K562 (cell line): ENCODE data around the gene RASIP1. TPM values are rescaled to one million over a fixed set of nuclear protein-coding genes. Genes with fewer than 3 reads are reported as not detected.
A peak's percentile ranks its signal among the peaks of the same experiment; 100 is the strongest.

Source experiments
- BMI1 ChIP-seq: fragments of 150-350 bp; IDR thresholded peaks from 2 replicates; pipeline ENCODE4 v1.6.1; 2014; ENCODE audit warnings: low read length
- CXXC5 ChIP-seq: fragments of 250-450 bp; sonication (Bioruptor Pico); IDR thresholded peaks from 2 replicates; pipeline ENCODE4 v1.8.0; 2022; ENCODE audit warnings: inconsistent platforms, mild to moderate bottlenecking, moderate library complexity
- GABPA ChIP-seq: fragments of 200-800 bp; sonication (Bioruptor generic); conservative IDR thresholded peaks from 2 replicates; pipeline ENCODE4 v1.6.1; 2016; ENCODE audit warnings: low read depth, missing genetic modification characterization, missing compliant biosample characterization
- RB1 ChIP-seq: fragments of 450-650 bp; IDR thresholded peaks from 2 replicates; pipeline ENCODE4 v1.6.1; 2017; ENCODE audit warnings: low read depth, mild to moderate bottlenecking
- RCOR1 ChIP-seq, 2 experiments: IDR thresholded peaks; 2 replicates each; pipeline ENCODE4 v1.6.1; 2012; ENCODE audit warnings: low read depth in 2 of 2, low read length in 2 of 2, borderline replicate concordance in 1 of 2, improper control_type of control experiment in 1 of 2
- TCF7L2 ChIP-seq: fragments of 150-350 bp; IDR thresholded peaks from 2 replicates; pipeline ENCODE4 v1.6.1; 2016; ENCODE audit warnings: low read depth, mild to moderate bottlenecking, low read length, moderate library complexity
- ZNF347 ChIP-seq: fragments of 450-650 bp; formaldehyde crosslinking; IDR thresholded peaks from 2 replicates; pipeline ENCODE4 v1.4.0; 2020; ENCODE audit warnings: low read depth, mild to moderate bottlenecking, moderate library complexity
- ZNF431 ChIP-seq: sonication (generic); formaldehyde crosslinking; IDR thresholded peaks from 2 replicates; pipeline ENCODE4 v1.8.0; 2022; ENCODE audit warnings: mild to moderate bottlenecking, missing genetic modification reagents
- polyA plus RNA-seq, 8 experiments: library from polyadenylated mRNA; depleted of rRNA in 4 of 8; stranded (reverse) in 5 of 8; unstranded in 3 of 8; fragments of >200 nt; fragmentation: Nextera tagmentation in 2 of 8; fragmentation: Illumina TruSeq in 1 of 8; extraction: Ambion mirVana in 2 of 8; extraction: Trizol in 1 of 8; gene quantifications; 2 replicates each; pipeline versions ENCODE4 v1.2.1 to v1.2.3, GENCODE V29; 2011 to 2014; ENCODE audit warnings: inconsistent platforms in 1 of 8, missing spikeins in 1 of 8
- total RNA-seq, 7 experiments: library from RNA; depleted of rRNA in 6 of 7; stranded (reverse); fragments of >200 nt in 6 of 7; fragmentation: Illumina TruSeq in 2 of 7; extraction: Trizol in 2 of 7; gene quantifications; 2 replicates each; pipeline versions ENCODE4 v1.2.1 to v1.2.3, GENCODE V29; 2011 to 2021; ENCODE audit warnings: low replicate concordance in 1 of 7
- TF ChIP-seq, protein P1 (sequence below): fragments of 250-450 bp; sonication (Bioruptor Pico); IDR thresholded peaks from 2 replicates; pipeline ENCODE4 v1.4.0; 2020; ENCODE audit warnings: mild to moderate bottlenecking
- TF ChIP-seq, protein P2 (sequence below): sonication (generic); formaldehyde crosslinking; IDR thresholded peaks from 2 replicates; pipeline ENCODE4 v1.8.1; 2023; ENCODE audit warnings: mild to moderate bottlenecking, missing genetic modification reagents, moderate library complexity
- TF ChIP-seq, protein P3 (sequence below): IDR thresholded peaks from 2 replicates; pipeline ENCODE4 v1.6.1; 2011; ENCODE audit not compliant: insufficient read length; ENCODE audit errors: extremely low read depth
- TF ChIP-seq, protein P4 (sequence below): sonication (generic); formaldehyde crosslinking; IDR thresholded peaks from 2 replicates; pipeline ENCODE4 v1.9.0; 2022; ENCODE audit warnings: mild to moderate bottlenecking, missing genetic modification reagents
- TF ChIP-seq, protein P5 (sequence below): sonication (generic); formaldehyde crosslinking; IDR thresholded peaks from 2 replicates; pipeline ENCODE4 v1.4.0; 2020; ENCODE audit warnings: mild to moderate bottlenecking, missing genetic modification reagents
- TF ChIP-seq, protein P6 (sequence below): fragments of 250-450 bp; sonication (Bioruptor Pico); IDR thresholded peaks from 2 replicates; pipeline ENCODE4 v1.8.0; 2022; ENCODE audit warnings: moderate library complexity, mild to moderate bottlenecking, inconsistent platforms
- TF ChIP-seq, protein P7 (sequence below), 3 experiments: IDR thresholded peaks in 2 of 3; conservative IDR thresholded peaks in 1 of 3; 2 replicates each; pipeline ENCODE4 v1.5.1; 2011 to 2012; ENCODE audit warnings: low read length in 3 of 3, mild to moderate bottlenecking in 3 of 3, control low read depth in 2 of 3, improper control_type of control experiment in 1 of 3, inconsistent platforms in 1 of 3, low read depth in 1 of 3, mixed read lengths in 1 of 3, moderate library complexity in 1 of 3; ENCODE audit not compliant: insufficient read depth in 2 of 3

The RASIP1 gene
- total and polyA plus RNA-seq, 9 of the 15 experiments (the other 6 are each of a cell fraction or from before 2014, with no cell fraction given) = 0.20 to 4.7 (median 1.5) TPM

DNA sequence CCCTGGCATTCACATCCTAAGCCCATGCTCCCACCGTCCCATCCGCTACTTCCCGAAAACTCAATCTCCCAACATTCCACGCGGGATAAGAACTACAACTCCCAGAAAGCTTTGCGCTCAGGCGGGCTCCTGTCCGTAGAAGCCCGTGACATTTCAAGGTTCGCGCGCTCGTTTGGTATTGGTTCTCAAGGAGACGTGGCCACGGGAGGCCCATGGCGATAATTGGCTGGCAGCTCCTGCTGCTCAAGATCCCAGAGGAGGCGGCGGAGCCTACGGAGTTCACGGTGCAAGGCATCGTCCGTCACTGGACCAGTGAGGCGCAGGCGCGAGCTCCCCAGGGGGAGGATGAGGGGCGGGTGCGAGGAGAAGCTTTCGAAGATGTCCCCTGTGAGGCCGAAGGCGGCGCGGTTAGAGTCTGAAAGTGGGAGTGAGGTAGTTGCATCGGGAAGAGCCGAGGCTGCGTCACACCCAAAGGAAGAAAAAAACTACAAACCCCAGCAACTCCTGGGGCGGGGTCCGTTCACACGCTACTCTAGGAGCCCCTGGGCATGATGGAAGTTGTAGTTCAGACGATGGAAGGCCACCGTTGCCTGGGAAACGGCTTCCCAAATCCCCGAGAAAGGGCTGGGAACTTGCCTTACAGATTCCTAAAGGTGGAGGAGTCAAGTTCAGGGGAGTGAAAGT lies 19.7 kb downstream of the RASIP1 start (continued):
- TF ChIP-seq BMI1 (peak; percentile 36; the same call in 1 of the 2 replicates), GABPA (tag) (peak; percentile 53), CXXC5 (peak; percentile 95), TCF7L2 (no peak), ZNF347 (CRISPR knock-in tag) (no peak), RCOR1 (IDR thresholded peaks at IDR 0.05; ENCODE audit: borderline replicate concordance in 1 of 2, low read depth in 2 of 2, low read length in 2 of 2) (peak in 1 of 2 experiments; percentile 61; a peak in 2 of 4 replicates), RB1 (peak; percentile 46; the same call in 1 of the 2 replicates), ZNF431 (CRISPR knock-in tag) (0 out of 2 replicates have a peak, but pooled peaks have one; percentile 32)
- TF ChIP-seq, protein P1, sequence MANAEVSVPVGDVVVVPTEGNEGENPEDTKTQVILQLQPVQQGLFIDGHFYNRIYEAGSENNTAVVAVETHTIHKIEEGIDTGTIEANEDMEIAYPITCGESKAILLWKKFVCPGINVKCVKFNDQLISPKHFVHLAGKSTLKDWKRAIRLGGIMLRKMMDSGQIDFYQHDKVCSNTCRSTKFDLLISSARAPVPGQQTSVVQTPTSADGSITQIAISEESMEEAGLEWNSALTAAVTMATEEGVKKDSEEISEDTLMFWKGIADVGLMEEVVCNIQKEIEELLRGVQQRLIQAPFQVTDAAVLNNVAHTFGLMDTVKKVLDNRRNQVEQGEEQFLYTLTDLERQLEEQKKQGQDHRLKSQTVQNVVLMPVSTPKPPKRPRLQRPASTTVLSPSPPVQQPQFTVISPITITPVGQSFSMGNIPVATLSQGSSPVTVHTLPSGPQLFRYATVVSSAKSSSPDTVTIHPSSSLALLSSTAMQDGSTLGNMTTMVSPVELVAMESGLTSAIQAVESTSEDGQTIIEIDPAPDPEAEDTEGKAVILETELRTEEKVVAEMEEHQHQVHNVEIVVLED (CRISPR knock-in tag) = 0 out of 2 replicates have a peak, but pooled peaks have one; percentile 45
- TF ChIP-seq, protein P2, sequence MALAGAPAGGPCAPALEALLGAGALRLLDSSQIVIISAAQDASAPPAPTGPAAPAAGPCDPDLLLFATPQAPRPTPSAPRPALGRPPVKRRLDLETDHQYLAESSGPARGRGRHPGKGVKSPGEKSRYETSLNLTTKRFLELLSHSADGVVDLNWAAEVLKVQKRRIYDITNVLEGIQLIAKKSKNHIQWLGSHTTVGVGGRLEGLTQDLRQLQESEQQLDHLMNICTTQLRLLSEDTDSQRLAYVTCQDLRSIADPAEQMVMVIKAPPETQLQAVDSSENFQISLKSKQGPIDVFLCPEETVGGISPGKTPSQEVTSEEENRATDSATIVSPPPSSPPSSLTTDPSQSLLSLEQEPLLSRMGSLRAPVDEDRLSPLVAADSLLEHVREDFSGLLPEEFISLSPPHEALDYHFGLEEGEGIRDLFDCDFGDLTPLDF (CRISPR knock-in tag) = peak; percentile 99
- TF ChIP-seq, protein P3, sequence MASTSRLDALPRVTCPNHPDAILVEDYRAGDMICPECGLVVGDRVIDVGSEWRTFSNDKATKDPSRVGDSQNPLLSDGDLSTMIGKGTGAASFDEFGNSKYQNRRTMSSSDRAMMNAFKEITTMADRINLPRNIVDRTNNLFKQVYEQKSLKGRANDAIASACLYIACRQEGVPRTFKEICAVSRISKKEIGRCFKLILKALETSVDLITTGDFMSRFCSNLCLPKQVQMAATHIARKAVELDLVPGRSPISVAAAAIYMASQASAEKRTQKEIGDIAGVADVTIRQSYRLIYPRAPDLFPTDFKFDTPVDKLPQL = no peak
- TF ChIP-seq, protein P4, sequence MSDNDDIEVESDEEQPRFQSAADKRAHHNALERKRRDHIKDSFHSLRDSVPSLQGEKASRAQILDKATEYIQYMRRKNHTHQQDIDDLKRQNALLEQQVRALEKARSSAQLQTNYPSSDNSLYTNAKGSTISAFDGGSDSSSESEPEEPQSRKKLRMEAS (CRISPR knock-in tag) = peak; percentile 80
- TF ChIP-seq, protein P5, sequence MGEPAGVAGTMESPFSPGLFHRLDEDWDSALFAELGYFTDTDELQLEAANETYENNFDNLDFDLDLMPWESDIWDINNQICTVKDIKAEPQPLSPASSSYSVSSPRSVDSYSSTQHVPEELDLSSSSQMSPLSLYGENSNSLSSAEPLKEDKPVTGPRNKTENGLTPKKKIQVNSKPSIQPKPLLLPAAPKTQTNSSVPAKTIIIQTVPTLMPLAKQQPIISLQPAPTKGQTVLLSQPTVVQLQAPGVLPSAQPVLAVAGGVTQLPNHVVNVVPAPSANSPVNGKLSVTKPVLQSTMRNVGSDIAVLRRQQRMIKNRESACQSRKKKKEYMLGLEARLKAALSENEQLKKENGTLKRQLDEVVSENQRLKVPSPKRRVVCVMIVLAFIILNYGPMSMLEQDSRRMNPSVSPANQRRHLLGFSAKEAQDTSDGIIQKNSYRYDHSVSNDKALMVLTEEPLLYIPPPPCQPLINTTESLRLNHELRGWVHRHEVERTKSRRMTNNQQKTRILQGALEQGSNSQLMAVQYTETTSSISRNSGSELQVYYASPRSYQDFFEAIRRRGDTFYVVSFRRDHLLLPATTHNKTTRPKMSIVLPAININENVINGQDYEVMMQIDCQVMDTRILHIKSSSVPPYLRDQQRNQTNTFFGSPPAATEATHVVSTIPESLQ (CRISPR knock-in tag) = 0 out of 2 replicates have a peak, but pooled peaks have one; percentile 35
- TF ChIP-seq, protein P6, sequence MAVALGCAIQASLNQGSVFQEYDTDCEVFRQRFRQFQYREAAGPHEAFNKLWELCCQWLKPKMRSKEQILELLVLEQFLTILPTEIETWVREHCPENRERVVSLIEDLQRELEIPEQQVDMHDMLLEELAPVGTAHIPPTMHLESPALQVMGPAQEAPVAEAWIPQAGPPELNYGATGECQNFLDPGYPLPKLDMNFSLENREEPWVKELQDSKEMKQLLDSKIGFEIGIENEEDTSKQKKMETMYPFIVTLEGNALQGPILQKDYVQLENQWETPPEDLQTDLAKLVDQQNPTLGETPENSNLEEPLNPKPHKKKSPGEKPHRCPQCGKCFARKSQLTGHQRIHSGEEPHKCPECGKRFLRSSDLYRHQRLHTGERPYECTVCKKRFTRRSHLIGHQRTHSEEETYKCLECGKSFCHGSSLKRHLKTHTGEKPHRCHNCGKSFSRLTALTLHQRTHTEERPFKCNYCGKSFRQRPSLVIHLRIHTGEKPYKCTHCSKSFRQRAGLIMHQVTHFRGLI = 0 out of 2 replicates have a peak, but pooled peaks have one; percentile 49
- TF ChIP-seq, protein P7, sequence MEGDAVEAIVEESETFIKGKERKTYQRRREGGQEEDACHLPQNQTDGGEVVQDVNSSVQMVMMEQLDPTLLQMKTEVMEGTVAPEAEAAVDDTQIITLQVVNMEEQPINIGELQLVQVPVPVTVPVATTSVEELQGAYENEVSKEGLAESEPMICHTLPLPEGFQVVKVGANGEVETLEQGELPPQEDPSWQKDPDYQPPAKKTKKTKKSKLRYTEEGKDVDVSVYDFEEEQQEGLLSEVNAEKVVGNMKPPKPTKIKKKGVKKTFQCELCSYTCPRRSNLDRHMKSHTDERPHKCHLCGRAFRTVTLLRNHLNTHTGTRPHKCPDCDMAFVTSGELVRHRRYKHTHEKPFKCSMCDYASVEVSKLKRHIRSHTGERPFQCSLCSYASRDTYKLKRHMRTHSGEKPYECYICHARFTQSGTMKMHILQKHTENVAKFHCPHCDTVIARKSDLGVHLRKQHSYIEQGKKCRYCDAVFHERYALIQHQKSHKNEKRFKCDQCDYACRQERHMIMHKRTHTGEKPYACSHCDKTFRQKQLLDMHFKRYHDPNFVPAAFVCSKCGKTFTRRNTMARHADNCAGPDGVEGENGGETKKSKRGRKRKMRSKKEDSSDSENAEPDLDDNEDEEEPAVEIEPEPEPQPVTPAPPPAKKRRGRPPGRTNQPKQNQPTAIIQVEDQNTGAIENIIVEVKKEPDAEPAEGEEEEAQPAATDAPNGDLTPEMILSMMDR (IDR thresholded peaks at IDR 0.05 in 2 of 3, conservative IDR thresholded peaks at IDR 0.05 in 1 of 3; ENCODE audit: insufficient read depth in 2 of 3, low read depth in 1 of 3, low read length in 3 of 3) = 0 out of 6 replicates have a peak, but pooled peaks of 1 of the 3 experiments have one; percentile 10
